ENCODE measurements around the gene CNGA2. TPM values are rescaled to one million over a fixed set of nuclear protein-coding genes. Genes with fewer than 3 reads are reported as not detected.

CNGA2 gene
- total RNA-seq, 3 donors from 2014 or later = not detected

DNA sequence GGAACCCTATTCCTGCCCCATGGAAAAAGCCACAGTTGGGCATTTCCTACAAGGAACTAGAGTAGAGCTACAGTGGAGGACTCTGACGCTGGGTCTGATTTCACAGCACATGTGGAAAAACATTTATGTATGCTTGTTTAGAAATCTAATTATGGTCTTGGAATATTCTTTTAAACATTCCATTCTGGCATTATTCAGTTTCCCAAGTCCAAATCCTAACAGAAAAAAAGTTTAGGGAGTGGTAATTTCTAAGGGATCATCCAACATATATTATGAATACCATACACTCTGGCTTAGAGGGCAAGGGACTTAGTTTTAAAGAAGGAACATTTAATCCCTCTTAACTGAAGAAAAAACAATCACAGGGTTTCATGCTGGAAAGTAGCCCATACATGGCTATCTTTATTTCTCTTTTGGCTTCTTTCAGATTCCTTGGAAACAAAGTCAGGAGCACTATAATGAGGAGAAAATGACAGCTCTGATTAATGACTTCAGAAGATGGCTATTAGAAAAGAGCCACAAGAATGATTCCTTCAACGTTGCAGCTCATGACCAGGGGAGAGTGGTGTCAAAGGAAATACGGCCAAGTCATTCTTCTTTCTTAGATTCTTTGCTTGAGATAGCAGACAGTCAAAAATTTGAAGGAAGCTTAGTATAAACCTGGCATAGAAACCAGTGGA, 56.1 kb downstream of the CNGA2 start:
- Histone ChIP-seq H3K9me3 (no peaks in the 10 kb centered on the region), H3K4me1 (ENCODE audit: low read depth) (no peaks in the 10 kb centered on the region), H3K4me3 (no peak overlapping the region), H3K36me3 (ENCODE audit: low read depth) (no peaks in the 10 kb centered on the region)
- no peak for ATAC-seq
- TF ChIP-seq, protein P1, sequence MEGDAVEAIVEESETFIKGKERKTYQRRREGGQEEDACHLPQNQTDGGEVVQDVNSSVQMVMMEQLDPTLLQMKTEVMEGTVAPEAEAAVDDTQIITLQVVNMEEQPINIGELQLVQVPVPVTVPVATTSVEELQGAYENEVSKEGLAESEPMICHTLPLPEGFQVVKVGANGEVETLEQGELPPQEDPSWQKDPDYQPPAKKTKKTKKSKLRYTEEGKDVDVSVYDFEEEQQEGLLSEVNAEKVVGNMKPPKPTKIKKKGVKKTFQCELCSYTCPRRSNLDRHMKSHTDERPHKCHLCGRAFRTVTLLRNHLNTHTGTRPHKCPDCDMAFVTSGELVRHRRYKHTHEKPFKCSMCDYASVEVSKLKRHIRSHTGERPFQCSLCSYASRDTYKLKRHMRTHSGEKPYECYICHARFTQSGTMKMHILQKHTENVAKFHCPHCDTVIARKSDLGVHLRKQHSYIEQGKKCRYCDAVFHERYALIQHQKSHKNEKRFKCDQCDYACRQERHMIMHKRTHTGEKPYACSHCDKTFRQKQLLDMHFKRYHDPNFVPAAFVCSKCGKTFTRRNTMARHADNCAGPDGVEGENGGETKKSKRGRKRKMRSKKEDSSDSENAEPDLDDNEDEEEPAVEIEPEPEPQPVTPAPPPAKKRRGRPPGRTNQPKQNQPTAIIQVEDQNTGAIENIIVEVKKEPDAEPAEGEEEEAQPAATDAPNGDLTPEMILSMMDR (IDR thresholded peaks at IDR 0.05) = no peak
- no peak for DNase-seq
- intact Hi-C loops (cut with DNase I, micrococcal nuclease) = no loop called here

DNA sequence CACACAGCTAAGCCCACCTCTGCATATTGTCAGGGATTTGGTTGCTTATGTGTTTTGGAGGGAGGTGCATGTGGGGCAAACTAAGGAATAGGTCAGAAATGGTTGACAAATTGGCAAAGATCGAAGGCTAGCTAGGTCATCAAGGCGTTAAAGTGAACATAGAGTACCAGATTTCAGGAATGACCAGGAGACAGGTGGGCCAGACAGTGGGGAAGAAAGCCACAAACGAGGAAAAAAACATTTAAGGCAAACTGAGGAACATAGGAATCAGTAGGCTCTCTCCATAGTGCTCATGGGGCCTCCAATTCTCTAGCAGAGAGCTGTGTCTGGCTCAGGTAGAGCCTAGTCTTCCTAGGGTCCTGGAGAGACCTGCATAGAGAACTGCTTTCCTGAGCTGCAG, 57.4 kb downstream of the CNGA2 start:
- Histone ChIP-seq H3K4me3 (no peak overlapping the region), H3K4me1 (ENCODE audit: low read depth) (no peaks in the 10 kb centered on the region), H3K9me3 (no peaks in the 10 kb centered on the region), H3K36me3 (ENCODE audit: low read depth) (no peaks in the 10 kb centered on the region)
- intact Hi-C loops (cut with DNase I, micrococcal nuclease) = no loop called here
- TF ChIP-seq, protein P1 (IDR thresholded peaks at IDR 0.05) = no peak
- DNase-seq (no peak), ATAC-seq (no peak)

DNA sequence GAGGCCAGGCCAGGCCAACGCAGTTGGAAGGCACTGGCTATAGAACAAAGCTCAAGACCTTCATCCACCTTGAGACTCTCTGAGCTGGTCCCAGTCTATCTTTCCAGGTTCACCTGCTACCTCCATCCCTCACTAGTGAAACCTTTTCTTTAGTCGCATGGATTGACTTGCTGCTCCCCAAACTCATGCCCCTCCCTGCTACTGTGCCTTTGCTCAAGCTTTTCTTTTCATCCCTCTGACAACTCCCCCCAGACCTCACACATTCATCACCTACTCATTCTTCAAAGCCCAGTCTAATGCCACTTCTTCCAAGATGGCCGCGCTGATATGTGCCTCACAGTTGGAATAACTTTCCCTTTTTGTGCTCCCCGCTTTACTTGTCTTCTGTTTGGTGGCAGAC, 58.0 kb downstream of the CNGA2 start:
- intact Hi-C loops (cut with DNase I, micrococcal nuclease) = no loop called here
- H3K36me3 ChIP-seq (ENCODE audit: low read depth) = no peaks in the 10 kb centered on the region

DNA sequence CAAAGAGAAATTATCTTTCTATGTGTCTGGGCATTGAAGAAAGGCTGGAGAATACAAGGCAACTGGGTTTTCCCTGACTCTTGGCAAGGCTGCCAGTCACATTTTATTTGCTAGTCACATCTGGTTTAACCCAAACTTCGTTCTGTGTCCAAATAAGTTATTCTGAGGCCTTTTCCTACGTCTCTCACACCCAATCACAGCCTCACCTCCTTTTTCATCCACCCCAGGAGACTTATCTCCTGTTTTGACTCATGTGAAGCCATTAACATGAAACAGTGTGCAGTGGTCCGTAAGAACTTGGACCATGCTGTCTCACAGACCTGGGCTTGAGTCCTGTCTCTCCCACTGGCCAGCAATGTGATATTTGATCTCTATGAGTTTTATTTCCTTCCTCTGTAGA, 59.3 kb downstream of the CNGA2 start:
- Histone ChIP-seq H3K9me3 (no peaks in the 10 kb centered on the region), H3K4me1 (ENCODE audit: low read depth) (no peaks in the 10 kb centered on the region), H3K36me3 (ENCODE audit: low read depth) (no peaks in the 10 kb centered on the region), H3K4me3 (no peak overlapping the region)
- intact Hi-C loops (cut with DNase I, micrococcal nuclease) = no loop called here
- DNase-seq = no peak
- ATAC-seq = no peak
- TF ChIP-seq, protein P1 (IDR thresholded peaks at IDR 0.05) = no peak

More for the DNA sequence above, 58.0 kb downstream of the CNGA2 start:
- H3K4me1 ChIP-seq (ENCODE audit: low read depth) = no peaks in the 10 kb centered on the region
- TF ChIP-seq, protein P1 (IDR thresholded peaks at IDR 0.05) = no peak
- H3K9me3 ChIP-seq = no peaks in the 10 kb centered on the region
- H3K4me3 ChIP-seq = no peak overlapping the region
- DNase-seq = no peak
- no peak for ATAC-seq

Other genes with a start within 250 kb of the CNGA2 start
- gene PASD1, start 171.1 kb upstream of the CNGA2 start, total RNA-seq = not detected
- 1 to 10 TPM in 1 of 3 donors, under 1 TPM in 2; 0.06 to 2.8 (median 0.22) TPM for gene PRRG3, start 39.3 kb upstream of the CNGA2 start, total RNA-seq
- gene FATE1, start 18.7 kb upstream of the CNGA2 start, total RNA-seq = not detected
- gene MAGEA4, start 178.1 kb downstream of the CNGA2 start, total RNA-seq = not detected
- 10 to 100 TPM; 21.3 to 25.7 (median 22.1) TPM for gene GABRE, start 239.9 kb downstream of the CNGA2 start, total RNA-seq